Heart left ventricle (tissue), 13 donors: ENCODE results near the gene G6PC1.
"Not testable (repeated sequence)": the region's sequence is repeated elsewhere in the genome, so short reads cannot be mapped to it uniquely, and the experiment has no call there.

Experiments used
- POLR2A ChIP-seq, 2 donors: fragments of 450-650 bp; IDR thresholded peaks; one replicate each; pipeline ENCODE4 v1.6.1; 2017; ENCODE audit warnings: antibody characterized with exemption in 2 of 2, mild to moderate bottlenecking in 2 of 2, moderate library complexity in 2 of 2
- TF ChIP-seq, protein P1 (sequence below), 12 donors: fragments of 200-600 bp; sonication (generic) in 4 of 12; IDR thresholded peaks; one replicate each; pipeline versions ENCODE4 v1.5.0 to v1.8.0; 2018 to 2022; ENCODE audit warnings: antibody characterized with exemption in 12 of 12, mild to moderate bottlenecking in 5 of 12
- donor health status: ischemic (EF 13 %, LVEDD 7.1; RV severe dilation, severe dysfunction).
- donor health status: DM: no; HTN: yes; CAD: no.
- donor health status: DM: no; HTN: no; CAD: no.
- donor health status: ischemic (EF 25% LVEDD 6.9; RV normal size, moderate dysfunction).
- donor health status: ischemic (EF 25% LVEDD 5.7; RV mildly dilated, moderate dysfunction).
- donor health status: ischemic (EF 35%, LVEDD 5.7; RV mildly dilated, moderate dysfunction).
- donor health status: nonischemic (EF 11% LVEDD 7.7; RV severe dilation, severe dysfunction).
- donor health status: DM: yes; HTN: yes; CAD: no.
- donor health status: PGD.
- donor health status: ischemic (EF 29% LVEDD 5.4; RV normal size, mild dysfunction).
- donor health status: nonischemic (EF 23%, LVEDD 6.1; RV moderate dilation, normal function).

DNA sequence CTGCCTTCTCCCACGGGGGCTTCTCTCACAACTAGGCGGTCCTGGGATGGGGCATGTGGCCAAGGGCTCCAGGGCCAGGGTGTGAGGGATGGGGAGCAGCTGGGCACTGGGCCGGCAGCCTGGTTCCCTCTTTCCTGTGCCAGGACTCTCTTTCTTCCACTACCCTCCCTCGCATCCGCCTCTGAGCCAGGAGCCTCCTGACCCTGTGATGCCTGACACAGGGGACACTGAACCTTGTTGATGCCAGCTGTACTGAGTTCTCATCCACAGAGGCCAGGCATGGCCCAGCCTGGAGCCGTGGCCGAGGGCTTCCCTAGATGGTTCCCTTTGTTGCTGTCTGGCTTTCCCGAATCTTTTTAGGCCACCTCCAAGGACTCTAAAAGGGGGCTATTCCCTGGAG, 44.1 kb upstream of the G6PC1 start:
- TF ChIP-seq, protein P1, sequence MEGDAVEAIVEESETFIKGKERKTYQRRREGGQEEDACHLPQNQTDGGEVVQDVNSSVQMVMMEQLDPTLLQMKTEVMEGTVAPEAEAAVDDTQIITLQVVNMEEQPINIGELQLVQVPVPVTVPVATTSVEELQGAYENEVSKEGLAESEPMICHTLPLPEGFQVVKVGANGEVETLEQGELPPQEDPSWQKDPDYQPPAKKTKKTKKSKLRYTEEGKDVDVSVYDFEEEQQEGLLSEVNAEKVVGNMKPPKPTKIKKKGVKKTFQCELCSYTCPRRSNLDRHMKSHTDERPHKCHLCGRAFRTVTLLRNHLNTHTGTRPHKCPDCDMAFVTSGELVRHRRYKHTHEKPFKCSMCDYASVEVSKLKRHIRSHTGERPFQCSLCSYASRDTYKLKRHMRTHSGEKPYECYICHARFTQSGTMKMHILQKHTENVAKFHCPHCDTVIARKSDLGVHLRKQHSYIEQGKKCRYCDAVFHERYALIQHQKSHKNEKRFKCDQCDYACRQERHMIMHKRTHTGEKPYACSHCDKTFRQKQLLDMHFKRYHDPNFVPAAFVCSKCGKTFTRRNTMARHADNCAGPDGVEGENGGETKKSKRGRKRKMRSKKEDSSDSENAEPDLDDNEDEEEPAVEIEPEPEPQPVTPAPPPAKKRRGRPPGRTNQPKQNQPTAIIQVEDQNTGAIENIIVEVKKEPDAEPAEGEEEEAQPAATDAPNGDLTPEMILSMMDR (IDR thresholded peaks at IDR 0.05), result not testable (repeated sequence)
- not testable (repeated sequence) for TF ChIP-seq POLR2A (IDR thresholded peaks at IDR 0.05)
